HEK293T (cell line): ENCODE results near the gene CIITA.

ENCODE experiments used
- ARNT ChIP-seq: fragments of 450-650 bp; IDR thresholded peaks from 2 replicates; pipeline ENCODE4 v1.6.1; 2017; ENCODE audit warnings: mild to moderate bottlenecking
- FOXA1 ChIP-seq: fragments of 450-650 bp; IDR thresholded peaks from 2 replicates; pipeline ENCODE4 v1.6.1; 2016; ENCODE audit warnings: mild to moderate bottlenecking
- FOXK2 ChIP-seq: fragments of 450-650 bp; IDR thresholded peaks from 2 replicates; pipeline ENCODE4 v1.6.1; 2016; ENCODE audit warnings: mild to moderate bottlenecking
- FOXM1 ChIP-seq: fragments of 450-650 bp; IDR thresholded peaks from 2 replicates; pipeline ENCODE4 v1.6.1; 2017; ENCODE audit warnings: mild to moderate bottlenecking, borderline replicate concordance
- HDGF ChIP-seq: fragments of 450-650 bp; IDR thresholded peaks from 2 replicates; pipeline ENCODE4 v1.6.1; 2017; ENCODE audit warnings: antibody characterized with exemption, borderline replicate concordance
- NFRKB ChIP-seq: fragments of 450-650 bp; IDR thresholded peaks from 2 replicates; pipeline ENCODE4 v1.6.1; 2016; ENCODE audit warnings: mild to moderate bottlenecking, moderate library complexity
- SUZ12 ChIP-seq: fragments of 450-650 bp; IDR thresholded peaks from 2 replicates; pipeline ENCODE4 v1.6.1; 2016; ENCODE audit warnings: mild to moderate bottlenecking

GRCh38 chr16:10911267-10911666 lies 34.3 kb downstream of the CIITA start:
- no peak for TF ChIP-seq HDGF
- TF ChIP-seq ARNT = no peak
- no peak for TF ChIP-seq NFRKB
- no peak for TF ChIP-seq FOXM1
- TF ChIP-seq FOXA1 = no peak
- no peak for TF ChIP-seq SUZ12
- TF ChIP-seq FOXK2 = no peak
